ENCODE data around the gene NELL1.

Gene NELL1

DNA sequence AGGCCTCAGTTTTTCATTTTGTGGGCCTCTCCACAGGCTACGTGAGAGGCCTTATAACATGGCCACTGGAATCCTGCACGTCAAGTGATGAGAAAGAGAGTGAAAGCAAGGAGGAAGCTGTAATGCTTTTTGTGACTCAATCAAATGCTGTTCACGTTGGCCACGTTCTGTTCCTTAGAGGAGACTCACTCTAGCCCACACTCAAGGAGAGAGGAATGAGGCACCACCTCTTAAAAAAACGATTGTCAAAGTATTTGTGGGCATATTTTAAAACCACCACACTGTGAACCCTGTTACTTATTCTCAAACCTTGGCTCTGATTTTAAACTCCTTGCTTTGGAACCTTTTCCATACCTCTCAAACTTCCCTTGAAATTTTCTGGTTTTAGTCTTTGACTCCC is 705.0 kb downstream of the NELL1 start:
- TF ChIP-seq CTCF (IDR thresholded peaks at IDR 0.05; ENCODE audit: low read depth, low read length), result no peak
- no peak overlapping the region for H3K4me3 ChIP-seq (ENCODE audit: low read depth, low read length)
- in situ Hi-C loops (cut with HindIII; ENCODE audit: low sequenced_read_pairs), result no loop called here
- DNase-seq (ENCODE audit: low read depth, low spot score), result no peak

GRCh38 chr11:21385669-21386440 is 716.5 kb downstream of the NELL1 start:
- TF ChIP-seq CTCF (IDR thresholded peaks at IDR 0.05; ENCODE audit: low read depth, low read length), result no peak
- no peak for DNase-seq (ENCODE audit: low read depth, low spot score)
- no peak overlapping the region for H3K4me3 ChIP-seq (ENCODE audit: low read depth, low read length)
- in situ Hi-C loops (cut with HindIII; ENCODE audit: low sequenced_read_pairs), result no loop called here

DNA sequence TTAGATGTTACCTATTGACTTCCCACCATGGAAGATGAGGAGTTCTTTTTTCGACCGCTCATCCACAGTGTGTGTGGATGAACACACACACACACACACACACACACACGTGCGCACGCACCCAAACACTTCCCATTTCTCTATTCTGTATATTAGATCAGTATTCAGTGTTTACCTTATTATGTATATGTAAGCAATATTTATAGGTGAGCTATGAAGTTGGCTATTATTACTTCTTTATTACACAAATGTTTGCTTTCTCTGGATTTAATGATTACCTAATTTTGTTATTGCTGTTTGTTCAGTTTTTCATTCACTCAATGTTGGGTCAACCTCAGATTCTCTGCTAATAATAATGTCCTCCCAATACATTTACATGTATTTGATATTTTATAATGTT is 721.0 kb downstream of the NELL1 start:
- DNase-seq (ENCODE audit: low read depth, low spot score), result no peak
- TF ChIP-seq CTCF (IDR thresholded peaks at IDR 0.05; ENCODE audit: low read depth, low read length), result no peak
- no peak overlapping the region for H3K4me3 ChIP-seq (ENCODE audit: low read depth, low read length)
- in situ Hi-C loops (cut with HindIII; ENCODE audit: low sequenced_read_pairs), result no loop called here

DNA sequence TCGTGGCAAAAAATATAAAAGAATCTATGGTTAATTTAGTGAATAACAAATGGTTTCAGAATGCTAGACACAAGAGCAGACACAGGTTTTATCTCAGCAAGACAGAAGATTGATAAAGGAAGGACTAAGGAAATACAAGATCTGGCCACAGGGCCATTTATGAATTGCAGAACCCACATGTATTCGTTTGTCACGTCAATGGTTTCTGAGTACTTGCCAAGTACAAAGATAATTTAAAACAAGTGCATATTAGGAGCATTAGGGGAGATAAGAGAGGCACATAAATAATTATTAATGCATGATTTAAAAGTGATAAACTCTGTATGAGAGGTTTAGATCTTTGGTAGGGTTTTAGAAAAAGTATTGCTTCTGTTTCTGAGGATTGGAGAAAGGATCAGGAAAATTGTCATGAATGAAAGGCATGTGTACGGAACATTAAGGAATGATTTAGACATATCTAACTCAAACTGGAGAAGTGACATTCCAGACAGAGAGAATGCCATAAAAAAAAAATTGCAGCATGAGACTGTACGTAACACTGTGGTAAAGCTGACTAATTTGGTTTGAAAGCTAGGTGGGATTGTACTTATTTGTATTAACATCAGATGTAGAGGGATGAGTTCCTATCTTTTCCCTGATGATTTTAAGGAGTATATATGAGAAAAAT is 727.1 kb downstream of the NELL1 start:
- in situ Hi-C loops (cut with HindIII; ENCODE audit: low sequenced_read_pairs), result no loop called here
- H3K4me3 ChIP-seq (ENCODE audit: low read depth, low read length), result no peak overlapping the region
- TF ChIP-seq CTCF (IDR thresholded peaks at IDR 0.05; ENCODE audit: low read depth, low read length), result no peak
- no peak for DNase-seq (ENCODE audit: low read depth, low spot score)

DNA sequence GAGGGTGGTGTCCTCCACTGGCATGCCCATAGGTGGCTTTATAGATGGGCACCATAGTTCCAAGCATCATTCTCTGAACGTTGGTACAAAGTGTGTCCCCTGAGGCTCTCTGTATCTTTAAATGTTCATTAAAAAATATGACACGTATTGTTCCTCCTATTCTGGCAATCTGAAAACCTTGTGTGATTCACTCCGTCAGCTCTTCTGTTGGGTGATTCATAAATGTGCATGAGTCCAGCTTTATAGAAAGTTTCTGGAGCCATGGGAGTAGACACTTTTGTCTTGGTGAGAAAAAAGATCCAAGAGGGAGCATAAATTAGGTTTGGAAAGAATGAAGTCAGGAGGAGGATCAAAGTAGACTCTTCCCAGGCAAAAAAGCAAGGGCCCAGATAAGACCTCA is 728.8 kb downstream of the NELL1 start:
- TF ChIP-seq CTCF (IDR thresholded peaks at IDR 0.05; ENCODE audit: low read depth, low read length), result no peak
- in situ Hi-C loops (cut with HindIII; ENCODE audit: low sequenced_read_pairs), result no loop called here
- no peak overlapping the region for H3K4me3 ChIP-seq (ENCODE audit: low read depth, low read length)
- DNase-seq (ENCODE audit: low read depth, low spot score), result no peak

DNA sequence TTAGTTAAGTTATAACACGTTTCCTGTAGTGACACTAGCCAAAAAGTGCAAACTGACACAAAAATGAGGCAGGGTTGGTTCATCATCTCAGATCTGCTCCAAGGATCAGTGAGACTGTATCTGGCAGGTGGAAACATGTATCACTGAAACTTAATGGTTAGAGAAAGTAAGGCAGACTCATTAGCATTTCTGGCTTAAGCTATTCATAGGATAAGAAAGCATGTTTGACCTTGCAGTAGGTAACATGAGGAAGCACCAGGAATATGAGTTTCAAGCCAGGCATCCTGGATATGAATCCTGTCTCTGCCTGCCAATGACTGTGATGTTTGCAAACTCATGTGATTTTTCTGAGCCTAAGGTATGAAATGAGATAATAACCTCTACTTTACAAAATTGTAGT is 732.1 kb downstream of the NELL1 start:
- no peak overlapping the region for H3K4me3 ChIP-seq (ENCODE audit: low read depth, low read length)
- in situ Hi-C loops (cut with HindIII; ENCODE audit: low sequenced_read_pairs), result no loop called here
- no peak for TF ChIP-seq CTCF (IDR thresholded peaks at IDR 0.05; ENCODE audit: low read depth, low read length)
- no peak for DNase-seq (ENCODE audit: low read depth, low spot score)

All from astrocyte of the spinal cord (primary cell).